Measurements from ENCODE around the gene TAF13. TPM values are rescaled to one million over a fixed set of nuclear protein-coding genes. Genes with fewer than 3 reads are reported as not detected.

TAF13 gene
- total and polyA plus RNA-seq, 9 of the 15 experiments (the other 6 are each of a cell fraction or from before 2014, with no cell fraction given) = 14.9 to 77.2 (median 38.7) TPM

- TF ChIP-seq EZH2 (IDR thresholded peaks at IDR 0.05; ENCODE audit: borderline replicate concordance, low read depth, low read length) = no peak
- no peak for TF ChIP-seq TCFL5 (CRISPR knock-in tag; conservative IDR thresholded peaks at IDR 0.05)
- TF ChIP-seq SUPT5H (IDR thresholded peaks at IDR 0.05) = peak; percentile 98
- TF ChIP-seq HCFC1 (IDR thresholded peaks at IDR 0.05; ENCODE audit: low read depth, low read length) = peak; percentile 73
- TF ChIP-seq ZNF695 (CRISPR knock-in tag; IDR thresholded peaks at IDR 0.05) = no peak
- TF ChIP-seq MITF (IDR thresholded peaks at IDR 0.05) = no peak
- no peak for TF ChIP-seq ZSCAN32 (CRISPR knock-in tag; IDR thresholded peaks at IDR 0.05)
- TF ChIP-seq ZNF408 (CRISPR knock-in tag; IDR thresholded peaks at IDR 0.05; ENCODE audit: low read depth) = no peak
- peak; percentile 92 for TF ChIP-seq CREB1 (IDR thresholded peaks at IDR 0.05)
- peak; percentile 88 for TF ChIP-seq CREB1 (CRISPR knock-in tag; IDR thresholded peaks at IDR 0.05)
- peak in 1 of 2 experiments; percentile 88; a peak in 2 of 4 replicates for TF ChIP-seq ZNF639 (CRISPR knock-in tag; conservative IDR thresholded peaks at IDR 0.05 in 1 of 2, IDR thresholded peaks at IDR 0.05 in 1 of 2)
- no peak for TF ChIP-seq HNRNPH1 (optimal IDR thresholded peaks at IDR 0.05; ENCODE audit: low read depth, low read length)
- TF ChIP-seq XRCC4 (IDR thresholded peaks at IDR 0.05; ENCODE audit: extremely low read depth, insufficient read depth, insufficient read length) = no peak
- TF ChIP-seq ID3 (CRISPR knock-in tag; IDR thresholded peaks at IDR 0.05) = no peak
- TF ChIP-seq ID3 (tag; IDR thresholded peaks at IDR 0.05) = no peak
- TF ChIP-seq NFIX (CRISPR knock-in tag; IDR thresholded peaks at IDR 0.05; ENCODE audit: low read depth) = no peak
- no peak for TF ChIP-seq BRCA1 (IDR thresholded peaks at IDR 0.05)
- no peak for TF ChIP-seq BRCA1 (CRISPR knock-in tag; IDR thresholded peaks at IDR 0.05)
- no peak for TF ChIP-seq NCOR1 (IDR thresholded peaks at IDR 0.05)
- TF ChIP-seq DEAF1 (CRISPR knock-in tag; IDR thresholded peaks at IDR 0.05) = no peak
- no peak for TF ChIP-seq ZNF23 (CRISPR knock-in tag; IDR thresholded peaks at IDR 0.05)
- no peak for TF ChIP-seq RBM17 (IDR thresholded peaks at IDR 0.05; ENCODE audit: borderline replicate concordance, low read depth, low read length)
- TF ChIP-seq ETV1 (tag; conservative IDR thresholded peaks at IDR 0.05; ENCODE audit: low read depth) = peak; percentile 95
- peak; percentile 73 for TF ChIP-seq MXI1 (IDR thresholded peaks at IDR 0.05; ENCODE audit: low read depth, low read length)
- no peak for TF ChIP-seq ZNF644 (tag; IDR thresholded peaks at IDR 0.05; ENCODE audit: low read depth)
These were observed at the start of gene TAF13 (continued) for GRCh38 chr1:109075531-109076490.
